Liver (tissue), 9 donors: ENCODE measurements around the gene CDK5R2. TPM values are rescaled to one million over a fixed set of nuclear protein-coding genes. Genes with fewer than 3 reads are reported as not detected.

Experiments used
- DNase-seq: peaks from one replicate; pipeline ENCODE4 v3.0.0-alpha.2; 2017; ENCODE audit warnings: low spot score
- H3K27ac ChIP-seq, 2 donors: one replicate each; pipeline ENCODE4 v1.7.0; 2013; ENCODE audit warnings: inconsistent platforms in 2 of 2, low read length in 2 of 2, control low read depth in 1 of 2, low read depth in 1 of 2, mild to moderate bottlenecking in 1 of 2
- H3K27me3 ChIP-seq, 4 donors: one replicate each; pipeline versions ENCODE4 v1.6.1 to v1.7.0; 2013; ENCODE audit warnings: low read length in 3 of 4, inconsistent platforms in 1 of 4, mild to moderate bottlenecking in 1 of 4, moderate library complexity in 1 of 4; ENCODE audit not compliant: control insufficient read depth in 4 of 4, insufficient read depth in 4 of 4
- H3K36me3 ChIP-seq, 4 donors: one replicate each; pipeline versions ENCODE4 v1.6.1 to v1.7.0; 2013; ENCODE audit warnings: low read length in 3 of 4, mild to moderate bottlenecking in 3 of 4, low read depth in 1 of 4, moderate library complexity in 1 of 4; ENCODE audit not compliant: control insufficient read depth in 4 of 4, insufficient read depth in 3 of 4
- H3K4me1 ChIP-seq, 4 donors: one replicate each; pipeline versions ENCODE4 v1.6.1 to v1.7.0; 2013; ENCODE audit warnings: low read length in 3 of 4, mild to moderate bottlenecking in 3 of 4, moderate library complexity in 1 of 4; ENCODE audit not compliant: control insufficient read depth in 4 of 4, insufficient read depth in 4 of 4
- H3K4me3 ChIP-seq, 3 donors: one replicate each; pipeline versions ENCODE4 v1.6.1 to v1.7.0; 2013; ENCODE audit warnings: low read length in 3 of 3, control low read depth in 1 of 3, low read depth in 1 of 3, mild to moderate bottlenecking in 1 of 3
- H3K9ac ChIP-seq, 2 donors: one replicate each; pipeline ENCODE4 v1.7.0; 2013; ENCODE audit warnings: low read length in 2 of 2, mild to moderate bottlenecking in 2 of 2, moderate library complexity in 2 of 2, control low read depth in 1 of 2, low read depth in 1 of 2
- H3K9me3 ChIP-seq, 4 donors: one replicate each; pipeline versions ENCODE4 v1.6.1 to v1.7.0; 2013; ENCODE audit warnings: low read length in 3 of 4; ENCODE audit not compliant: control insufficient read depth in 4 of 4
- RAD21 ChIP-seq, 2 donors: IDR thresholded peaks; 2 replicates each; pipeline ENCODE4 v1.6.1; 2016; ENCODE audit warnings: antibody characterized with exemption in 2 of 2, mild to moderate bottlenecking in 2 of 2
- TAF1 ChIP-seq: conservative IDR thresholded peaks from 2 replicates; pipeline ENCODE4 v1.6.1; 2016; ENCODE audit warnings: antibody characterized with exemption, mild to moderate bottlenecking
- YY1 ChIP-seq: IDR thresholded peaks from 2 replicates; pipeline ENCODE4 v1.6.1; 2016; ENCODE audit warnings: antibody characterized with exemption, mild to moderate bottlenecking
- WGBS: extraction: QIAGEN DNeasy Blood & Tissue Kit; methylation state at CpG from one replicate; pipeline ENCODE4 v1.1.7; 2013; 5-methylcytosine and 5-hydroxymethylcytosine counted together
- polyA plus RNA-seq, 2 donors: library from polyadenylated mRNA; stranded (reverse) in 1 of 2; unstranded in 1 of 2; fragments of 200-250 nt in 1 of 2; fragments of >200 nt in 1 of 2; fragmentation: Nextera tagmentation in 1 of 2; extraction: Ambion mirVana in 1 of 2; gene quantifications; one replicate each; pipeline versions ENCODE4 v1.2.1 to v1.2.3, GENCODE V29; 2013 to 2015
- total RNA-seq, 2 donors: library from RNA; depleted of rRNA; stranded (reverse); fragments of >200 nt; gene quantifications; one replicate each; pipeline ENCODE4 v1.2.3, GENCODE V29; 2014
- TF ChIP-seq, protein P1 (sequence below): IDR thresholded peaks from 2 replicates; pipeline ENCODE4 v1.6.1; 2016; ENCODE audit warnings: antibody characterized with exemption
- TF ChIP-seq, protein P2 (sequence below): IDR thresholded peaks from 2 replicates; pipeline ENCODE4 v1.6.1; 2016; ENCODE audit warnings: antibody characterized with exemption, mild to moderate bottlenecking
- TF ChIP-seq, protein P3 (sequence below): fragments of 150-350 bp; IDR thresholded peaks from 2 replicates; pipeline ENCODE4 v1.5.1; 2017; ENCODE audit warnings: improper control_type of control experiment, low read depth, low read length; ENCODE audit not compliant: missing input control
- donor health status: healthy.
- donor health status: healthy.
- donor health status: healthy.
- donor health status: healthy.
- donor health status: healthy.

The CDK5R2 gene
- total and polyA plus RNA-seq, 4 donors: not detected

DNA sequence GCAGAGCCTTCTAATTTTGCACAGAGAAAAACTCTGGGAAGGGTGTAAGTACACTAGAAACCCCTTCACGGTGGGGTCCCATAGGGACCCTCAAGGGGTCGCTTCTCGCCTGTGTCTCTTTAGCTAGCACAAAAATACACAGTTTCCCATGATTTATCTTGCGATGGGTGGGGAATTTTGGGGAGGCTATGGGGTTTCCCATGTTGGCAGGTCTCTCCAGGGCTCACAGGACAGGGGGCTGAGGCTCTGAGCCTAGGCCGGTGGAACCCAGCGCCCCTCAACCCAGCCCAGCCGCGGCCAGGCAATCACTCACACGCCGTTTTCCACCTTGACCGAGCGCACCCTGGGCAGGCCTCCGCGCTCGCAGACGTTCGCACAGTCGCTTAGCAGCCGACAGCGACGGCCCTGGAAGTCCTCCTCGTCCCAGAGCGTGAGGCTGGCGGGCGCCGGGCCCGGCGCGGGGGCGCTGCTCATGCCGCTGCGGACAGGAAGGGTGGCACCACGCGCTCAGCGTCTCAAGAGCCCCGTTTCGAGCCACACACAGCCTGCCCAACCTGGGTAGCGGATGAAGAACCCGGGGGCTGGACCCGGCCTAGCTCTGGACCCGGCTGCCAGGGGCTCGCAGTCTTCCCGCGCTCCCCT lies 33.4 kb downstream of the CDK5R2 start:
- Histone ChIP-seq H3K9me3 (no peaks in the 10 kb centered on the region), H3K9ac (no peak overlapping the region), H3K27me3 (peaks cover 10 to 23% (median 19%) of the 10 kb centered on the region in 4 donors), H3K4me1 (peaks cover 11 to 29% (median 19%) of the 10 kb centered on the region in 4 donors), H3K36me3 (no peaks in the 10 kb centered on the region), H3K4me3 (peak overlapping the region in 1 of 3 donors; percentile 43), H3K27ac (no peak overlapping the region)
- DNase-seq: no peak
- 4% methylated on average over 44 of the region's 44 CpGs for WGBS
- TF ChIP-seq, protein P1, sequence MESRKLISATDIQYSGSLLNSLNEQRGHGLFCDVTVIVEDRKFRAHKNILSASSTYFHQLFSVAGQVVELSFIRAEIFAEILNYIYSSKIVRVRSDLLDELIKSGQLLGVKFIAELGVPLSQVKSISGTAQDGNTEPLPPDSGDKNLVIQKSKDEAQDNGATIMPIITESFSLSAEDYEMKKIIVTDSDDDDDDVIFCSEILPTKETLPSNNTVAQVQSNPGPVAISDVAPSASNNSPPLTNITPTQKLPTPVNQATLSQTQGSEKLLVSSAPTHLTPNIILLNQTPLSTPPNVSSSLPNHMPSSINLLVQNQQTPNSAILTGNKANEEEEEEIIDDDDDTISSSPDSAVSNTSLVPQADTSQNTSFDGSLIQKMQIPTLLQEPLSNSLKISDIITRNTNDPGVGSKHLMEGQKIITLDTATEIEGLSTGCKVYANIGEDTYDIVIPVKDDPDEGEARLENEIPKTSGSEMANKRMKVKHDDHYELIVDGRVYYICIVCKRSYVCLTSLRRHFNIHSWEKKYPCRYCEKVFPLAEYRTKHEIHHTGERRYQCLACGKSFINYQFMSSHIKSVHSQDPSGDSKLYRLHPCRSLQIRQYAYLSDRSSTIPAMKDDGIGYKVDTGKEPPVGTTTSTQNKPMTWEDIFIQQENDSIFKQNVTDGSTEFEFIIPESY: no peak
- TF ChIP-seq, protein P2, sequence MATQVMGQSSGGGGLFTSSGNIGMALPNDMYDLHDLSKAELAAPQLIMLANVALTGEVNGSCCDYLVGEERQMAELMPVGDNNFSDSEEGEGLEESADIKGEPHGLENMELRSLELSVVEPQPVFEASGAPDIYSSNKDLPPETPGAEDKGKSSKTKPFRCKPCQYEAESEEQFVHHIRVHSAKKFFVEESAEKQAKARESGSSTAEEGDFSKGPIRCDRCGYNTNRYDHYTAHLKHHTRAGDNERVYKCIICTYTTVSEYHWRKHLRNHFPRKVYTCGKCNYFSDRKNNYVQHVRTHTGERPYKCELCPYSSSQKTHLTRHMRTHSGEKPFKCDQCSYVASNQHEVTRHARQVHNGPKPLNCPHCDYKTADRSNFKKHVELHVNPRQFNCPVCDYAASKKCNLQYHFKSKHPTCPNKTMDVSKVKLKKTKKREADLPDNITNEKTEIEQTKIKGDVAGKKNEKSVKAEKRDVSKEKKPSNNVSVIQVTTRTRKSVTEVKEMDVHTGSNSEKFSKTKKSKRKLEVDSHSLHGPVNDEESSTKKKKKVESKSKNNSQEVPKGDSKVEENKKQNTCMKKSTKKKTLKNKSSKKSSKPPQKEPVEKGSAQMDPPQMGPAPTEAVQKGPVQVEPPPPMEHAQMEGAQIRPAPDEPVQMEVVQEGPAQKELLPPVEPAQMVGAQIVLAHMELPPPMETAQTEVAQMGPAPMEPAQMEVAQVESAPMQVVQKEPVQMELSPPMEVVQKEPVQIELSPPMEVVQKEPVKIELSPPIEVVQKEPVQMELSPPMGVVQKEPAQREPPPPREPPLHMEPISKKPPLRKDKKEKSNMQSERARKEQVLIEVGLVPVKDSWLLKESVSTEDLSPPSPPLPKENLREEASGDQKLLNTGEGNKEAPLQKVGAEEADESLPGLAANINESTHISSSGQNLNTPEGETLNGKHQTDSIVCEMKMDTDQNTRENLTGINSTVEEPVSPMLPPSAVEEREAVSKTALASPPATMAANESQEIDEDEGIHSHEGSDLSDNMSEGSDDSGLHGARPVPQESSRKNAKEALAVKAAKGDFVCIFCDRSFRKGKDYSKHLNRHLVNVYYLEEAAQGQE: no peak

DNA sequence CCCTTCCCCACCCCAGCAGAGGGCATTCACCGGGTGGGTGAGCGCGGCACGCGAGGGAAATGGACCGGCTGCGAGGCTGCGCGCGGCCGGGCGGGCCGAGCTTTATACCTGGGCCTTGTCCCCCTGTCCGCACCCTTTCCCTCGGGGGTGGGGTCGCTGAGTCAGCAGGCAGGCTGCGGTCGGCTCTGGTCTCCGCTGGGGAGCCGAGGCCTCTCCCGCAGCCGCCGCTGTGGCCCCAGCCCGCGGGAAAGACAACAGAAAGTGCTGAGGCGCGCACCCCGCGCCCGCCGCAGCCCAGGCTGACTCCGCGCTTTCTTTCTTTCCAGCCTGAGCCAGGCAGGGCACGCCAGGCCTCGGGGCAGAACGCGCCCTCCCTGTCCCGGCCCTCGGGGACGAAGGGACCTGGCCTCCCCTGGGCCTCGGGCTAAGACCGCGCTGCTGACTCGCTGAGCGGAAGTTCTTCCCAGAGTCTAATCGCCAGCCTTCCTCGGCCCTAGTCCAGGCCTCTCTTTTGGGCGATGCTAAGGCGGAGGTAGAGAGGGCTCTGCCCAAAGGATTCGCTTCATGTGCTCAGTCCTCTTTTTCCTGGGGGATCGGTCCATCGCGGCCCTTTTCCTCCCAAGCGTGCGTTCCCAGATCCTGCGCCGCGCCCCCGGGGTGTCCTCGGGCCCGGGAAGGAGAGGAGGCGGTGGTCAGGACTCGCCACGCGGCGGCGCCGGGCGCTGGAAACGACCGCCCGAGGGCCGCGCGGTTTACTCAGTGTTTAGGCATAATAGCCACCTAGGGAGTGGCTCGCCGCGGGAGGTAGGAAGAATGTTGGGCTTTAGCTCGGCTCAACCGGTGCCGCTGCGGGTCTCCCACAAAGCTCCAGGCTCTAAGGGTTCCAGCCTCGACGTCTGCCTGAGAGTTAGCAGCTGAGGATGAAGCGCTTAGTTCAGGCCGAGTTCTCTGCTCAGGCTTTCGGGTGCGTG lies 34.2 kb downstream of the CDK5R2 start, which contains the start of gene CRYBA2:
TSS of gene CRYBA2 (minus strand) at position 78 of the 971 bp plus-strand sequence. CDS start 246 bp downstream, outside the sequence.
- Histone ChIP-seq H3K27ac (no peak within 1 kb of the TSS), H3K4me1 (peaks cover 11 to 31% (median 19%) of the 10 kb centered on the region in 4 donors), H3K4me3 (peak within 1 kb of the TSS in 1 of 3 donors; percentile 43), H3K9ac (no peak within 1 kb of the TSS), H3K36me3 (no peaks in the 10 kb centered on the region), H3K9me3 (no peaks in the 10 kb centered on the region), H3K27me3 (peaks cover 10 to 23% (median 15%) of the 10 kb centered on the region in 4 donors)
- 3% methylated on average over 88 of the region's 88 CpGs for WGBS
- DNase-seq: no peak
- TF ChIP-seq YY1 (no peak), TAF1 (no peak), RAD21 (IDR thresholded peaks at IDR 0.05) (no peak)
- TF ChIP-seq, protein P3, sequence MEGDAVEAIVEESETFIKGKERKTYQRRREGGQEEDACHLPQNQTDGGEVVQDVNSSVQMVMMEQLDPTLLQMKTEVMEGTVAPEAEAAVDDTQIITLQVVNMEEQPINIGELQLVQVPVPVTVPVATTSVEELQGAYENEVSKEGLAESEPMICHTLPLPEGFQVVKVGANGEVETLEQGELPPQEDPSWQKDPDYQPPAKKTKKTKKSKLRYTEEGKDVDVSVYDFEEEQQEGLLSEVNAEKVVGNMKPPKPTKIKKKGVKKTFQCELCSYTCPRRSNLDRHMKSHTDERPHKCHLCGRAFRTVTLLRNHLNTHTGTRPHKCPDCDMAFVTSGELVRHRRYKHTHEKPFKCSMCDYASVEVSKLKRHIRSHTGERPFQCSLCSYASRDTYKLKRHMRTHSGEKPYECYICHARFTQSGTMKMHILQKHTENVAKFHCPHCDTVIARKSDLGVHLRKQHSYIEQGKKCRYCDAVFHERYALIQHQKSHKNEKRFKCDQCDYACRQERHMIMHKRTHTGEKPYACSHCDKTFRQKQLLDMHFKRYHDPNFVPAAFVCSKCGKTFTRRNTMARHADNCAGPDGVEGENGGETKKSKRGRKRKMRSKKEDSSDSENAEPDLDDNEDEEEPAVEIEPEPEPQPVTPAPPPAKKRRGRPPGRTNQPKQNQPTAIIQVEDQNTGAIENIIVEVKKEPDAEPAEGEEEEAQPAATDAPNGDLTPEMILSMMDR: no peak
